Skeletal muscle cell (primary cell): ENCODE results near the gene ZNF320.
A peak's percentile ranks its signal among the peaks of the same experiment; 100 is the strongest.
"Not testable (repeated sequence)": the region's sequence is repeated elsewhere in the genome, so short reads cannot be mapped to it uniquely, and the experiment has no call there.

ENCODE experiments used
- DNase-seq: peaks from one replicate; pipeline ENCODE4 v3.0.0-alpha.2; 2010; ENCODE audit warnings: low read depth
- H3K4me3 ChIP-seq: 2 replicates; pipeline ENCODE4 v1.5.1; 2011; ENCODE audit warnings: low read depth, mild to moderate bottlenecking, control low read depth, low read length, moderate library complexity

ZNF320 gene

GRCh38 chr19:52923778-52924593, 26.6 kb upstream of the ZNF320 start:
- DNase-seq: no peak
- peak overlapping the region; percentile 77 for H3K4me3 ChIP-seq

- peak; percentile 32 for DNase-seq
- H3K4me3 ChIP-seq: peak within 1 kb of the TSS; percentile 77
Observed at GRCh38 chr19:52922841-52923777, 25.7 kb upstream of the ZNF320 start, which contains the start of gene ZNF888. TSS of gene ZNF888 (minus strand) at chr19:52923428. CDS start at chr19:52917873, 5,555 bp downstream.

- no peak for DNase-seq
- no peak overlapping the region for H3K4me3 ChIP-seq
Observed at GRCh38 chr19:52917531-52917930, 20.1 kb upstream of the ZNF320 start.

GRCh38 chr19:52910648-52911047, 13.2 kb upstream of the ZNF320 start:
- no peak for DNase-seq

GRCh38 chr19:52904052-52904780, 6.8 kb upstream of the ZNF320 start:
- not testable (repeated sequence) for DNase-seq, H3K4me3 ChIP-seq

More at GRCh38 chr19:52910648-52911047, 13.2 kb upstream of the ZNF320 start:
- no peak overlapping the region for H3K4me3 ChIP-seq

GRCh38 chr19:52901842-52902241, 4.4 kb upstream of the ZNF320 start:
- DNase-seq: no peak
- no peak overlapping the region for H3K4me3 ChIP-seq

- not testable (repeated sequence) for H3K4me3 ChIP-seq, DNase-seq
Observed at GRCh38 chr19:52898596-52898995, 1.2 kb upstream of the ZNF320 start.

GRCh38 chr19:52898101-52898500, 666 bp upstream of the ZNF320 start:
- peak overlapping the region; percentile 89 for H3K4me3 ChIP-seq
- no peak for DNase-seq

GRCh38 chr19:52896431-52897137, 851 bp downstream of the ZNF320 start:
- H3K4me3 ChIP-seq: peak overlapping the region; percentile 89
- DNase-seq: no peak

GRCh38 chr19:52891336-52891735, 6.1 kb downstream of the ZNF320 start:
- no peak for DNase-seq
- no peak overlapping the region for H3K4me3 ChIP-seq

- H3K4me3 ChIP-seq: no peak overlapping the region
- no peak for DNase-seq
Observed at GRCh38 chr19:52889931-52890330, 7.5 kb downstream of the ZNF320 start.

GRCh38 chr19:52889076-52889475, 8.4 kb downstream of the ZNF320 start:
- H3K4me3 ChIP-seq: no peak overlapping the region
- DNase-seq: no peak

GRCh38 chr19:52880895-52881389, 16.5 kb downstream of the ZNF320 start:
- no peak for DNase-seq
- no peak overlapping the region for H3K4me3 ChIP-seq

- not testable (repeated sequence) for DNase-seq, H3K4me3 ChIP-seq
Observed at GRCh38 chr19:52872996-52873395, 24.4 kb downstream of the ZNF320 start.

GRCh38 chr19:52871466-52871865, 26.0 kb downstream of the ZNF320 start:
- no peak for DNase-seq
- H3K4me3 ChIP-seq: no peak overlapping the region

GRCh38 chr19:52868031-52868430, 29.4 kb downstream of the ZNF320 start:
- DNase-seq, H3K4me3 ChIP-seq: not testable (repeated sequence)

GRCh38 chr19:52857378-52858191, 39.9 kb downstream of the ZNF320 start, which contains the start of gene ZNF468:
TSS of gene ZNF468 (minus strand) at chr19:52857619. CDS start at chr19:52854272, 3,347 bp downstream.
- peak; percentile 2 for DNase-seq
- peak within 1 kb of the TSS; percentile 65 for H3K4me3 ChIP-seq
